ENCODE data around the gene ZNRD2.
A peak's percentile ranks its signal among the peaks of the same experiment; 100 is the strongest.
"Not testable (repeated sequence)": the region's sequence is repeated elsewhere in the genome, so short reads cannot be mapped to it uniquely, and the experiment has no call there.

Gene ZNRD2

GRCh38 chr11:65569973-65570918, at the start of gene ZNRD2:
Gene ZNRD2 (plus strand): TSS chr11:65570477. CDS start chr11:65570492, 15 bp downstream.
- peak; percentile 97 for DNase-seq

- DNase-seq = not testable (repeated sequence)
These were observed 48.3 kb upstream of the ZNRD2 start for GRCh38 chr11:65521777-65522521.

- DNase-seq = not testable (repeated sequence)
These were observed 47.3 kb upstream of the ZNRD2 start for GRCh38 chr11:65522718-65523630.

GRCh38 chr11:65523631-65523968, 46.7 kb upstream of the ZNRD2 start:
- DNase-seq = not testable (repeated sequence)

GRCh38 chr11:65524014-65524740, 46.1 kb upstream of the ZNRD2 start:
- DNase-seq = no peak

- DNase-seq = peak; percentile 52
These were observed 45.3 kb upstream of the ZNRD2 start, which contains the start of gene SCYL1 for GRCh38 chr11:65524741-65525545. Gene SCYL1 (plus strand): TSS chr11:65525083. CDS start chr11:65525154, 71 bp downstream.

- no peak for DNase-seq
These were observed 44.5 kb upstream of the ZNRD2 start for GRCh38 chr11:65525546-65526480.

- DNase-seq = no peak
These were observed 43.5 kb upstream of the ZNRD2 start for GRCh38 chr11:65526744-65527143.

- no peak for DNase-seq
These were observed 41.4 kb upstream of the ZNRD2 start for GRCh38 chr11:65528819-65529350.

GRCh38 chr11:65529475-65530156, 40.7 kb upstream of the ZNRD2 start:
- no peak for DNase-seq

GRCh38 chr11:65530157-65530496, 40.1 kb upstream of the ZNRD2 start:
- DNase-seq = no peak

GRCh38 chr11:65532388-65533064, 37.8 kb upstream of the ZNRD2 start:
- DNase-seq = no peak

- no peak for DNase-seq
These were observed 35.2 kb upstream of the ZNRD2 start for GRCh38 chr11:65535102-65535501.

- DNase-seq = no peak
These were observed 33.6 kb upstream of the ZNRD2 start for GRCh38 chr11:65536412-65537295.

- DNase-seq = no peak
These were observed 33.0 kb upstream of the ZNRD2 start for GRCh38 chr11:65537296-65537597.

GRCh38 chr11:65537620-65538231, 32.6 kb upstream of the ZNRD2 start:
- DNase-seq = no peak

GRCh38 chr11:65538232-65538914, 31.9 kb upstream of the ZNRD2 start:
- DNase-seq = no peak
